ENCODE measurements around the gene LAD1. TPM values are rescaled to one million over a fixed set of nuclear protein-coding genes. Genes with fewer than 3 reads are reported as not detected.

LAD1 gene
- total RNA-seq, 1 experiment from 2014 or later = 30.1 TPM

- no peak for TF ChIP-seq CTCF (conservative IDR thresholded peaks at IDR 0.05)
- peaks cover 16% of the 10 kb centered on the region for H3K23me2 ChIP-seq (ENCODE audit: insufficient read length, low read depth, low read length, poor library complexity, severe bottlenecking)
- H3K27me3 ChIP-seq (ENCODE audit: insufficient read depth, low read length) = peaks cover 5% of the 10 kb centered on the region; the same call in 1 of the 2 replicates
- H2BK20ac ChIP-seq (ENCODE audit: low read depth, low read length, poor library complexity, severe bottlenecking) = no peak overlapping the region
- H3T11ph ChIP-seq (ENCODE audit: low read length) = no peak overlapping the region
- H3K23ac ChIP-seq (ENCODE audit: insufficient read length, low read depth, low read length) = no peak overlapping the region
- H3K79me2 ChIP-seq (ENCODE audit: insufficient read depth, low read length) = no peaks in the 10 kb centered on the region
- peak overlapping the region; percentile 23 for H4K5ac ChIP-seq (ENCODE audit: insufficient read length, low read depth, low read length)
- no peaks in the 10 kb centered on the region for H3K79me1 ChIP-seq (ENCODE audit: insufficient read depth, low read depth, low read length, poor library complexity, severe bottlenecking)
- no peak overlapping the region for H3K27ac Mint-ChIP-seq
- WGBS (ENCODE audit: extremely low coverage, insufficient read length, low lambda C conversion rate) = no CpG with 5 or more reads among the region's 62 CpGs
- no peak overlapping the region for H2BK12ac ChIP-seq (ENCODE audit: insufficient read length, low read depth, low read length)
- peak overlapping the region; percentile 38 for H3K4me2 ChIP-seq (ENCODE audit: insufficient read depth, insufficient read length, low read length)
- H2AFZ ChIP-seq (ENCODE audit: low read length) = no peak overlapping the region
- H2BK120ac ChIP-seq (ENCODE audit: low read depth, low read length, poor library complexity, severe bottlenecking) = no peak overlapping the region
- H3K4me1 ChIP-seq (ENCODE audit: insufficient read depth, low read length) = no peaks in the 10 kb centered on the region
- H3K9me3 Mint-ChIP-seq = no peaks in the 10 kb centered on the region; a peak in 1 of 5 replicates
- H3K4me1 Mint-ChIP-seq = peaks cover 32 to 36% of the 10 kb centered on the region in 2 experiments
- H4K8ac ChIP-seq (replicated peaks; ENCODE audit: insufficient read length, low read depth, low read length) = no peak overlapping the region
- no peak overlapping the region for H2AK5ac ChIP-seq (ENCODE audit: insufficient read length, low read length)
- H3K18ac ChIP-seq (ENCODE audit: insufficient read length, low read depth, low read length) = peak overlapping the region; percentile 89
- peaks cover 0 to 3% (median 0%) of the 10 kb centered on the region in 3 experiments; a peak in 3 of 7 replicates for H3K36me3 Mint-ChIP-seq (ENCODE audit: insufficient read depth in 1 of 3, low read depth in 3 of 3)
- H2BK5ac ChIP-seq (ENCODE audit: insufficient read length, low read length) = no peak overlapping the region
- peak overlapping the region; percentile 71 to 75 for H3K4me3 Mint-ChIP-seq
- H3K56ac ChIP-seq (ENCODE audit: insufficient read length, low read depth, low read length) = no peak overlapping the region
- H3K9ac ChIP-seq (ENCODE audit: extremely low read depth, insufficient read length, low read length) = peak overlapping the region; percentile 35
- no peak overlapping the region; the same call in 1 of the 2 replicates for H2BK15ac ChIP-seq (ENCODE audit: low read depth, low read length)
- H3K4ac ChIP-seq (ENCODE audit: low read depth, low read length) = no peak overlapping the region
- H3K27ac ChIP-seq (ENCODE audit: insufficient read length, low read depth, low read length) = no peak overlapping the region
- H4K20me1 ChIP-seq (ENCODE audit: control insufficient read depth, insufficient read depth, insufficient read length) = no peaks in the 10 kb centered on the region
- peaks cover 22% of the 10 kb centered on the region for H3K27me3 Mint-ChIP-seq (ENCODE audit: low read depth)
- peak overlapping the region; percentile 91 for H3K14ac ChIP-seq (ENCODE audit: insufficient read depth, low read length)
- peak; percentile 74 for DNase-seq
- no peaks in the 10 kb centered on the region for H3K9me3 ChIP-seq (ENCODE audit: control insufficient read depth, low read depth, low read length)
- no peak overlapping the region for H4K91ac ChIP-seq (ENCODE audit: insufficient read length, low read depth, low read length)
Observed at GRCh38 chr1:201399352-201400126, 415 bp upstream of the LAD1 start.
